Lower lobe of right lung (tissue), 2 donors: ENCODE measurements around the gene UNC5CL. TPM values are rescaled to one million over a fixed set of nuclear protein-coding genes. Genes with fewer than 3 reads are reported as not detected.
"Not testable (repeated sequence)": the region's sequence is repeated elsewhere in the genome, so short reads cannot be mapped to it uniquely, and the experiment has no call there.

Source experiments
- ATAC-seq, 2 donors: fragments of 200-7000 bp; cut with Tn5 transposase; one replicate each; pipeline ENCODE4 v1.9.1; 2020 to 2022; ENCODE audit warnings: mild to moderate bottlenecking in 2 of 2, moderate library complexity in 2 of 2
- DNase-seq: peaks from one replicate; pipeline ENCODE4 v3.0.0-alpha.2; 2020
- H3K27ac ChIP-seq: fragments of 200-600 bp; one replicate; pipeline ENCODE4 v1.8.0; 2022
- H3K27me3 ChIP-seq: fragments of 200-600 bp; one replicate; pipeline ENCODE4 v1.8.0; 2022; ENCODE audit warnings: low read depth
- H3K36me3 ChIP-seq: fragments of 200-600 bp; one replicate; pipeline ENCODE4 v1.8.0; 2022; ENCODE audit warnings: mild to moderate bottlenecking
- H3K4me1 ChIP-seq: fragments of 200-600 bp; one replicate; pipeline ENCODE4 v1.8.0; 2022
- H3K4me3 ChIP-seq: fragments of 200-600 bp; one replicate; pipeline ENCODE4 v1.8.0; 2022; ENCODE audit warnings: mild to moderate bottlenecking
- H3K9me3 ChIP-seq: fragments of 200-600 bp; one replicate; pipeline ENCODE4 v1.8.0; 2022
- CTCF ChIP-seq: fragments of 200-600 bp; IDR thresholded peaks from one replicate; pipeline ENCODE4 v1.8.0; 2022; ENCODE audit warnings: antibody characterized with exemption, mild to moderate bottlenecking
- intact Hi-C: fragments of 100-400 bp; cut with DNase I; formaldehyde crosslinking; loops from one replicate; pipeline ENCODE4 v1.11.0; 2022
- total RNA-seq: library from RNA; stranded (reverse); fragmentation: NEBNext Ultra II Directional; extraction: Animal tissue kit (Norgen Biotek cat#: 25700); gene quantifications from one replicate; pipeline ENCODE4 v1.2.1, GENCODE V29; 2021
- donor health status: DM: no; HTN: yes; CAD: no; lungs with severe emphysema.

UNC5CL gene
- total RNA-seq, 1 donor from 2014 or later, result 1.1 TPM

GRCh38 chr6:41011673-41012072 is 27.3 kb downstream of the UNC5CL start:
- Histone ChIP-seq H3K4me1 (no peaks in the 10 kb centered on the region), H3K9me3 (no peaks in the 10 kb centered on the region), H3K27ac (no peak overlapping the region), H3K36me3 (no peaks in the 10 kb centered on the region), H3K4me3 (no peak overlapping the region), H3K27me3 (no peaks in the 10 kb centered on the region)
- DNase-seq, result no peak
- no peak for TF ChIP-seq CTCF
- no peak for ATAC-seq
- intact Hi-C loops, result no loop called here

- Histone ChIP-seq H3K4me1 (no peaks in the 10 kb centered on the region), H3K27me3 (no peaks in the 10 kb centered on the region), H3K36me3 (no peaks in the 10 kb centered on the region), H3K27ac (no peak overlapping the region), H3K4me3 (no peak overlapping the region), H3K9me3 (no peaks in the 10 kb centered on the region)
- intact Hi-C loops, result no loop called here
- no peak for ATAC-seq
- TF ChIP-seq CTCF, result no peak
- DNase-seq, result no peak
These were observed 29.4 kb downstream of the UNC5CL start for GRCh38 chr6:41009669-41010068.

- Histone ChIP-seq H3K27ac (no peak overlapping the region), H3K27me3 (no peaks in the 10 kb centered on the region), H3K36me3 (no peaks in the 10 kb centered on the region), H3K4me3 (no peak overlapping the region), H3K4me1 (no peaks in the 10 kb centered on the region), H3K9me3 (no peaks in the 10 kb centered on the region)
- ATAC-seq (no peak), DNase-seq (no peak)
- intact Hi-C loops, result no loop called here
- TF ChIP-seq CTCF, result no peak
These were observed 31.0 kb downstream of the UNC5CL start for GRCh38 chr6:41008011-41008410.

GRCh38 chr6:41006980-41007379 is 32.0 kb downstream of the UNC5CL start:
- ATAC-seq, H3K36me3 ChIP-seq, H3K27me3 ChIP-seq, intact Hi-C loops, H3K4me3 ChIP-seq, H3K4me1 ChIP-seq, H3K27ac ChIP-seq, H3K9me3 ChIP-seq, DNase-seq: not testable (repeated sequence)

- H3K9me3 ChIP-seq, H3K4me3 ChIP-seq, intact Hi-C loops, H3K27ac ChIP-seq, H3K4me1 ChIP-seq, H3K36me3 ChIP-seq, H3K27me3 ChIP-seq: not testable (repeated sequence)
- ATAC-seq, result peak; percentile 79 to 83
- TF ChIP-seq CTCF, result peak; percentile 70
- peak; percentile 57 for DNase-seq
These were observed 32.8 kb downstream of the UNC5CL start for GRCh38 chr6:41006217-41006616.

- Histone ChIP-seq H3K4me1 (peaks cover 10% of the 10 kb centered on the region), H3K9me3 (no peaks in the 10 kb centered on the region), H3K4me3 (no peak overlapping the region), H3K27ac (no peak overlapping the region), H3K27me3 (no peaks in the 10 kb centered on the region), H3K36me3 (no peaks in the 10 kb centered on the region)
- ATAC-seq (no peak), DNase-seq (no peak)
- no peak for TF ChIP-seq CTCF
- intact Hi-C loops, result no loop called here
These were observed 36.9 kb downstream of the UNC5CL start for GRCh38 chr6:41002168-41002567.
